Measurements from ENCODE around the gene NDST4.

GRCh38 chr4:115128037-115128436 lies 14.6 kb upstream of the NDST4 start:
- TF ChIP-seq CTCF (IDR thresholded peaks at IDR 0.05) (no peak), POLR2A (IDR thresholded peaks at IDR 0.05) (no peak)
